ENCODE measurements around the gene DLGAP4.

The DLGAP4 gene

GRCh38 chr20:36481380-36482043, 175.4 kb downstream of the DLGAP4 start:
- no peak for DNase-seq

GRCh38 chr20:36482044-36482473, 175.9 kb downstream of the DLGAP4 start:
- DNase-seq: no peak

GRCh38 chr20:36483209-36483918, 177.2 kb downstream of the DLGAP4 start:
- no peak for DNase-seq

GRCh38 chr20:36483919-36484808, 178.0 kb downstream of the DLGAP4 start:
- DNase-seq: no peak

GRCh38 chr20:36485286-36485685, 179.1 kb downstream of the DLGAP4 start:
- DNase-seq: no peak

- no peak for DNase-seq
Observed at GRCh38 chr20:36487069-36487468, 180.9 kb downstream of the DLGAP4 start.

GRCh38 chr20:36490191-36490590, 184.1 kb downstream of the DLGAP4 start:
- no peak for DNase-seq

- peak; percentile 45 for DNase-seq
Observed at GRCh38 chr20:36491901-36492617, 185.9 kb downstream of the DLGAP4 start.

- DNase-seq: no peak
Observed at GRCh38 chr20:36493051-36493800, 187.1 kb downstream of the DLGAP4 start.

GRCh38 chr20:36493801-36494114, 187.6 kb downstream of the DLGAP4 start:
- DNase-seq: no peak

GRCh38 chr20:36496707-36497669, 190.8 kb downstream of the DLGAP4 start:
- no peak for DNase-seq

GRCh38 chr20:36497856-36498255, 191.7 kb downstream of the DLGAP4 start:
- no peak for DNase-seq

- no peak for DNase-seq
Observed at GRCh38 chr20:36498386-36499179, 192.4 kb downstream of the DLGAP4 start.

- DNase-seq: no peak
Observed at GRCh38 chr20:36499211-36499610, 193.1 kb downstream of the DLGAP4 start.

- no peak for DNase-seq
Observed at GRCh38 chr20:36499723-36500501, 193.8 kb downstream of the DLGAP4 start.

- no peak for DNase-seq
Observed at GRCh38 chr20:36501367-36502006, 195.3 kb downstream of the DLGAP4 start.

GRCh38 chr20:36504295-36504694, 198.2 kb downstream of the DLGAP4 start:
- DNase-seq: no peak

- no peak for DNase-seq
Observed at GRCh38 chr20:36506253-36506652, 200.1 kb downstream of the DLGAP4 start.

GRCh38 chr20:36507746-36508145, 201.6 kb downstream of the DLGAP4 start:
- no peak for DNase-seq

All from activated naive CD4-positive, alpha-beta T cell treated with anti-CD3 and anti-CD28 coated beads, Interleukin-2, amount 50 U/mL, for 16 hours (primary cell).